Smooth muscle cell of trachea (primary cell): Measurements from ENCODE around the gene RIC8A. TPM values are rescaled to one million over a fixed set of nuclear protein-coding genes. Genes with fewer than 3 reads are reported as not detected.

Experiments
- total RNA-seq: library from RNA; depleted of rRNA; stranded (reverse); fragments of >200 nt; gene quantifications from 2 replicates; pipeline ENCODE4 v1.2.1, GENCODE V29; 2014

The RIC8A gene
- 118 and 212 TPM in 2 replicates for total RNA-seq

GRCh38 chr11:207208-207862 is at the start of gene RIC8A, which contains the start of gene BET1L:
TSS of gene RIC8A (plus strand) at chr11:207708. CDS start at chr11:208855, 1,147 bp downstream.
TSS of gene BET1L (minus strand) at chr11:207399. CDS start at chr11:207321, 78 bp downstream.

GRCh38 chr11:192674-193128 is 14.8 kb upstream of the RIC8A start, which contains the start of gene SCGB1C1:
TSS of gene SCGB1C1 (plus strand) at chr11:193078. CDS start at chr11:193100, 22 bp downstream.

GRCh38 chr11:235997-236773 is 28.7 kb downstream of the RIC8A start, which contains the start of gene SIRT3:
TSS of gene SIRT3 (minus strand) at chr11:236342. CDS start at chr11:236328, 14 bp downstream.

GRCh38 chr11:236774-237767 is 29.6 kb downstream of the RIC8A start, which contains the start of gene PSMD13:
TSS of gene PSMD13 (plus strand) at chr11:236976. CDS start at chr11:237050, 74 bp downstream.

Other genes starting within 250 kb of the RIC8A start
- not detected in 2 replicates for gene SCGB1C1, start 14.6 kb upstream of the RIC8A start, total RNA-seq
- gene BET1L, start 309 bp upstream of the RIC8A start, total RNA-seq = 25.5 and 26.3 TPM in 2 replicates
- 10.8 and 14.1 TPM in 2 replicates for gene SIRT3, start 28.6 kb downstream of the RIC8A start, total RNA-seq
- 115 and 168 TPM in 2 replicates for gene PSMD13, start 29.3 kb downstream of the RIC8A start, total RNA-seq
- gene NLRP6, start 70.7 kb downstream of the RIC8A start, total RNA-seq = not detected in 2 replicates
- 7.9 and 18.0 TPM in 2 replicates for gene PGGHG, start 81.4 kb downstream of the RIC8A start, total RNA-seq
- 0.50 TPM in 1 of 2 replicates, not detected in the other for gene IFITM5, start 91.8 kb downstream of the RIC8A start, total RNA-seq
- 49.7 and 93.9 TPM in 2 replicates for gene IFITM2, start 100.1 kb downstream of the RIC8A start, total RNA-seq
- gene IFITM1, start 106.3 kb downstream of the RIC8A start, total RNA-seq = 20.9 and 31.6 TPM in 2 replicates
- 33.3 and 84.0 TPM in 2 replicates for gene IFITM3, start 113.2 kb downstream of the RIC8A start, total RNA-seq
- gene B4GALNT4, start 161.8 kb downstream of the RIC8A start, total RNA-seq = 3.3 and 4.7 TPM in 2 replicates
- 1.7 and 2.8 TPM in 2 replicates for gene PKP3, start 186.5 kb downstream of the RIC8A start, total RNA-seq
- gene SIGIRR, start 207.3 kb downstream of the RIC8A start, total RNA-seq = 17.5 and 18.5 TPM in 2 replicates
- 0.17 TPM in 1 of 2 replicates, not detected in the other for gene ANO9, start 234.3 kb downstream of the RIC8A start, total RNA-seq
- 35.9 and 40.5 TPM in 2 replicates for gene PTDSS2, start 242.6 kb downstream of the RIC8A start, total RNA-seq